Measurements from ENCODE around the gene HELLS. TPM values are rescaled to one million over a fixed set of nuclear protein-coding genes. Genes with fewer than 3 reads are reported as not detected.

HELLS gene
- total RNA-seq, 1 donor from 2014 or later: 25.1 TPM

DNA sequence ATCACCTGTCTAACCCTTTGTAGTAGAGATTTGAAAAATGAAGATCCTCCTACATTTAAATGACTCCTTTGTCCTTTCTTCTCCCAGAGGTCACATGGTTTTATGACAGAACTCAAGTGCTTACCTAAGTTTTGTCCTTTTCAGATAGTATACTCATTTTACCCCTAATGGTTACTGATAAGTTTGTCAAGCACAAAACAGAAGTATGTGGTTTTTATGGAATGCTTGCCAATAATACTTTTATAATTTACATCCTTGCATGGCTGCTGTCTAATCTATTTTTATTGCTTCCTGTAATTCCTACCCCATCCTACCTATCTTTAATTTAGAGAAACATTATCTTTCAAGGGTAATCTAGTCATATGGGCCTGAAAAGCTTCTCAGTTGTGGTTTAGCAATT, 37.5 kb downstream of the HELLS start:
- Histone ChIP-seq H3K27ac (no peak overlapping the region), H3K36me3 (no peaks in the 10 kb centered on the region), H3K9me3 (no peaks in the 10 kb centered on the region), H3K27me3 (no peaks in the 10 kb centered on the region), H3K4me3 (no peak overlapping the region), H3K4me1 (no peaks in the 10 kb centered on the region)
- no peak for DNase-seq (ENCODE audit: low spot score in 2 of 2)
- intact Hi-C loops (cut with DNase I): no loop called here
- TF ChIP-seq, protein P1, sequence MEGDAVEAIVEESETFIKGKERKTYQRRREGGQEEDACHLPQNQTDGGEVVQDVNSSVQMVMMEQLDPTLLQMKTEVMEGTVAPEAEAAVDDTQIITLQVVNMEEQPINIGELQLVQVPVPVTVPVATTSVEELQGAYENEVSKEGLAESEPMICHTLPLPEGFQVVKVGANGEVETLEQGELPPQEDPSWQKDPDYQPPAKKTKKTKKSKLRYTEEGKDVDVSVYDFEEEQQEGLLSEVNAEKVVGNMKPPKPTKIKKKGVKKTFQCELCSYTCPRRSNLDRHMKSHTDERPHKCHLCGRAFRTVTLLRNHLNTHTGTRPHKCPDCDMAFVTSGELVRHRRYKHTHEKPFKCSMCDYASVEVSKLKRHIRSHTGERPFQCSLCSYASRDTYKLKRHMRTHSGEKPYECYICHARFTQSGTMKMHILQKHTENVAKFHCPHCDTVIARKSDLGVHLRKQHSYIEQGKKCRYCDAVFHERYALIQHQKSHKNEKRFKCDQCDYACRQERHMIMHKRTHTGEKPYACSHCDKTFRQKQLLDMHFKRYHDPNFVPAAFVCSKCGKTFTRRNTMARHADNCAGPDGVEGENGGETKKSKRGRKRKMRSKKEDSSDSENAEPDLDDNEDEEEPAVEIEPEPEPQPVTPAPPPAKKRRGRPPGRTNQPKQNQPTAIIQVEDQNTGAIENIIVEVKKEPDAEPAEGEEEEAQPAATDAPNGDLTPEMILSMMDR (IDR thresholded peaks at IDR 0.05): no peak

DNA sequence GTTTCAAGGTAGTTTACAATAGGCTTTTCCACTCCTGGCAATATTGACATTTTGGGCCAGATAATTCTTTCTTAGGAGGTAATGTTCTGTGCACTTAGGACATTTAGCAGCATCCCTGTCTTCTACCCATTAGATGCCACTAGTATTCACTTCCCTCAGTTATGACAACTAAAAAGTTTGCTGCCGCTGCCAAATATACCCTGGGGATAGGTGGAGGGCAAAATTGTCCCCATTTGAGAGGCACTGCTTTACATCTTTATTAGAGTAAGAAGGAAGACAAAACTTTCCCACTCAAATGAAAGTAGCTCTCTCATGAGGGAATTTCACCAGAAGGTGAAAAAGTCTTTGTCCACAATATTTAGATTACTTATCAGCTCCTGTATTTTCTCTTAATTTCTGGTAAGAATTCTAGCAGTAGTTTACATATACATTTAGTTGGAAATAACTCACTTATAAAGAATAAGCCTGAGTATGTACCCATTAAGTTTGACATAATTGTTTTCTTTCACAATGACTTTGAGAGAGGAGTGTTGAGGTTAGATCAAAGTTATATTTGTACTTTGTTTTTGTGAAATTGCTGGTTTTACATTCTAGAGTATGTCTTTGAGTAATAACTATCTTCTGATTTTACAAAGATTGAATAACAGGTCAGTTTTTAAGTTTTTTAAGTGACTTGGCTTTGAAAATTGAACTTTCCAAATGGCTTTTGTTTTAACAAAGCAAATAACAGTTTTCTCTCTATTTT, 46.0 kb downstream of the HELLS start:
- DNase-seq (ENCODE audit: low spot score in 2 of 2): no peak
- Histone ChIP-seq H3K27me3 (no peaks in the 10 kb centered on the region), H3K9me3 (no peaks in the 10 kb centered on the region), H3K36me3 (no peaks in the 10 kb centered on the region), H3K4me1 (no peaks in the 10 kb centered on the region), H3K27ac (no peak overlapping the region), H3K4me3 (no peak overlapping the region)
- TF ChIP-seq, protein P1 (IDR thresholded peaks at IDR 0.05): no peak
- intact Hi-C loops (cut with DNase I): no loop called here

DNA sequence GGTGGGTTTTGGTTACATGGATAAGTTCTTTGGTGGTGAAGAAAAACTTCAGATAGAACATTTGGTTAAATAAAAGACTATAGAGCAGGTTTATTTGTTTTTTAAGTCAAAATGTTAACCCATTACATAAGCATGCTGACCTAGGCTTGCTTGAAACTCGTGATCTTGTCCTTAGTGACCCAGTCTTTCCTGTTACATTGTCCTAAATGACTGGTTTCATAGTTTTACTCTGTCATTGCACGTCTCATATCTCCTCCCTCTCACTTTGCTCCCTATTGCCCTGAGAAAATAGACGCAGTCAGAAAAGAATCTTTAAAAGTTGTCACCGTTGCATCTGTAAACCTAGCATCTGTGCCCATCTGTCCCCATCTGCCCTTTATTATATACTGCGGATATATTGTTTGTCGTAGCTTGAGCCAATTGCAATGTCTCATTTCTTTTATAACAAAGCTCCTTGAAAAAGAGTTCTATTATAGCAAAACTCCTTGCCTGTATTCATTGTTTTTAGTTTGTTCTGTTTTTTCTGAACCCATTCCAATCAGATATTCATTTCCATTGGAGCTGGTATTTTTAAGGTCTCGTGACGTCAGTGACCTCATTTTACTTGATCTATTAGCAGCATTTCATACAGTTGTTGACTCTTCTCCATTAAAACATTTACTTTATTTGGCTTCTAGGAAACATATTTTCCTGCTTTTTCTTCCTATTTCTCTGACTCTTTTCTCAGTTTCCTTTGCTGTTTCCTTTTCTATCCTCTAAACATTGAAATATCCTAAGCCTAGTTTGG, 57.3 kb downstream of the HELLS start:
- intact Hi-C loops (cut with DNase I): no loop called here
- no peaks in the 10 kb centered on the region for H3K4me1 ChIP-seq
- H3K27me3 ChIP-seq: no peaks in the 10 kb centered on the region
- H3K9me3 ChIP-seq: no peaks in the 10 kb centered on the region
- no peak for DNase-seq (ENCODE audit: low spot score in 2 of 2)
- no peak overlapping the region for H3K27ac ChIP-seq
- no peaks in the 10 kb centered on the region for H3K36me3 ChIP-seq
- TF ChIP-seq, protein P1 (IDR thresholded peaks at IDR 0.05): no peak
- no peak overlapping the region for H3K4me3 ChIP-seq

DNA sequence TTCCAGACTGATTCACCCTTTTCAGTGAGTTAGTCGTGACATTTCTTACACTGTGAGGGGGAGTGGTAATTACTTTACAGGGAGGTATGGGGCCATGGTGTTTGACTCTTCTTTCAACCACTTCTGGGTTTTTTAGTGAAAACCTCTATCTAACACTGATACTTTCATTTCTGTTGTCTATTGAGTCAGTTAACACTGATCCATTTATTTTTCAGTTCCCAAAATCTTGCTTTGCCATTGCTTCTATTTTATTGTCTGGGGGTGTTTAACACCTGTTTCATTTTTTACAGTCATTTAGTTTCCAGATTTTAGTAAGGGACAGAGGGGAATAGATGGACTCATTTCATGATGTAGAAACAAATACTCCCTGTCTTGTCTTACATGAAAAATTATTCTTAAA, 61.5 kb downstream of the HELLS start:
- Histone ChIP-seq H3K27ac (no peak overlapping the region), H3K9me3 (no peaks in the 10 kb centered on the region), H3K4me1 (no peaks in the 10 kb centered on the region), H3K36me3 (no peaks in the 10 kb centered on the region), H3K4me3 (no peak overlapping the region), H3K27me3 (no peaks in the 10 kb centered on the region)
- TF ChIP-seq, protein P1 (IDR thresholded peaks at IDR 0.05): no peak
- intact Hi-C loops (cut with DNase I): no loop called here
- no peak for DNase-seq (ENCODE audit: low spot score in 2 of 2)

DNA sequence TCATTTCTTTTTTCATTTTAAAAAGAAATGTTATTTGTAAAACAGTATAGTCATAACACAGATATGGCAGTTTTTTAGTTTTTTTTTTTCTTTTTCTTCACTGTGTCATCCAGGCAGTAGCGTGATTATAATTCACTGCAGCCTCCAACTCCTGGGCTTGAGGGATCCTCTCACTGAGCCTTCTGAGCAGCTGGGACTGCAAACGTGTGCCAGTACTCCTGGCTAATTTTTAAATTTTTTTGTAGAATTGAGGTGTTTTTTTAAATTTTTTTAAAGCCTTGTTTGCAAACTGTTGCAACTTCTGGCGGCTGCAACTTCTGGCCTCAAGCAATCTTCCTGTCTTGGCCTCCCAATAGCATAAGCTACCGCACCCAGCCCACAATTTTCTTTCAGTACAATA, 63.0 kb downstream of the HELLS start:
- no peak for DNase-seq (ENCODE audit: low spot score in 2 of 2)
- no peaks in the 10 kb centered on the region for H3K4me1 ChIP-seq
- no peaks in the 10 kb centered on the region for H3K27me3 ChIP-seq
- no peak overlapping the region for H3K4me3 ChIP-seq
- H3K9me3 ChIP-seq: no peaks in the 10 kb centered on the region
- no peak overlapping the region for H3K27ac ChIP-seq
- H3K36me3 ChIP-seq: no peaks in the 10 kb centered on the region
- intact Hi-C loops (cut with DNase I): no loop called here
- TF ChIP-seq, protein P1 (IDR thresholded peaks at IDR 0.05): no peak
